CD4-positive, alpha-beta T cell treated with Interleukin-1 beta for 1 hour (primary cell): ENCODE results near the gene CLIP4.
"Not testable (repeated sequence)": the region's sequence is repeated elsewhere in the genome, so short reads cannot be mapped to it uniquely, and the experiment has no call there.

Source experiments
- DNase-seq, 2 donors: peaks; one replicate each; pipeline ENCODE4 v3.0.0-alpha.2; 2020 to 2022

The CLIP4 gene

DNA sequence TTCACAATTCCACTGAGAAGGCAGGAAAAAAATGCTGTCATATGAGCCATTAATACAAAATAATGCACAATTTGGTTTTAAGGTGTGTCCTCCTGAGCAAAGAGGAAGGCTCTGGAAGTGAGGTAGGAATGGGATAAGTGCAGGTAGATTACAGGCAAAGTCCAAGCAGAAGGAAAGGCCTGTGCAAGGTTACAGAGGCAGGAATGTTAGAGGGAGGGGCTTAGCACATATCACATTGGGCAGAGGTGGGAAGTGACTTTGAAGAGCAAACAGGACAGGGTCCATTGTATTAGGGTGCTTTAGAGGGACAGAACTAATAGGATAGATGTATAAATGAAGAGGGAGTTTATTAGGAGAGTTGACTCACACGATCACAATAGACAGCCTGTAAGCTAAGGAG, 14.7 kb upstream of the CLIP4 start:
- DNase-seq: no peak

DNA sequence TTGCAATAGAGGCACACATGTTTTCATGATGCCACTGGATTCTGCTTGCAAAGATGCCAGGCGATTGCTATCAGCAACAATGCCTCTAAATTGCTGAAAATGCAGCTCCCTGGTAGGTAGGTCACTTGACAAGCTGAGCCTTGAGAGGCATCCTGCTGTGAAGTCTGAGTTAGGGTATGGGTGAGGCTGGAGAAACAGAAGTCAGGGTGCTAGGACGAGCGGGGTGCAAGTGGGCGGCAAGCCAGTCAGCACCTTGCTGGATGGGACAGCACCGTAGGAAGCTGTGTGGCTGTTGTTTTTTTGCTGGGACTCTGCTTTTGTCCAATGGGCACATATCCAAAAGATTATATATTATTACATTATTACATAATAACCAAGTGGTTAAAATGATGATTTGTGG, 10.5 kb upstream of the CLIP4 start:
- DNase-seq: no peak

- no peak for DNase-seq
These were observed 9.8 kb upstream of the CLIP4 start for GRCh38 chr2:29105375-29105774.

GRCh38 chr2:29106256-29106655, 9.0 kb upstream of the CLIP4 start:
- no peak for DNase-seq

- no peak for DNase-seq
These were observed 8.2 kb upstream of the CLIP4 start for GRCh38 chr2:29106980-29107388.

DNA sequence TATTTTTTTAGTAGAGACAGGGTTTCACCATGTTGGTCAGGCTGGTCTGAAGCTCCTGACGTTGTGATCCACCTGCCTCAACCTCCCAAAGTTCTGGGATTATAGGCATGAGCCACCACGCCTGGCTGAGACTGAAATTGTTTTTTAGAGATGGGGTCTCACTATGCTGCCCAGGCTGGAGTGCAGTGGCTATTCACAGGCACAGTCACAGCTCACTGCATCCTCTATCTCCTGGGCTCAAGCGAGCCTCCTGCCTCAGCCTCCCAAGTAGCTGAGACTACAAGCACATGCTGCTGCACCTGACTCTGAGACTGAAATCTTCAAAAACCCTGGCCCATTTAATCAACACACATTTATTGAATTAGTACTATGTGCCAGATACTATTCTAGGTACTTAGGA, 7.7 kb upstream of the CLIP4 start:
- not testable (repeated sequence) for DNase-seq

DNA sequence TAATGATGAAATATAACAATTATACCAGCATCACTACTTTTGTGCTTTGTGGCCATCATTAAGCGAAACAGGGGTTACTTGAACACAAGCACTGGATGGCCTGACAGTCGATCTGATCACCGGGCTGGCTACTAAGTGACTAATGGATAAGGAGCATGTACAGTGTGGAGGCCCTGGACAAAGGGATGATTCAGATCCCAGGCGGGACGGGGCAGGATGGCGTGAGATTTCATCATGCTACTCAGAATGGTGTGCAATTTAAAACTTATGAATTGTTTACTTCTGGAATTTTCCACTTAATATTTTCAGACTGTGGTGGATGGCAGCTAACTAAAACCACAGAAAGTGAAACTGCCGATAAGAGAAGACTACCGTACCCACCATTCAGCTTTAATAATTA, 7.0 kb upstream of the CLIP4 start:
- DNase-seq: no peak

- no peak for DNase-seq
These were observed 6.0 kb upstream of the CLIP4 start for GRCh38 chr2:29109246-29109645.

DNA sequence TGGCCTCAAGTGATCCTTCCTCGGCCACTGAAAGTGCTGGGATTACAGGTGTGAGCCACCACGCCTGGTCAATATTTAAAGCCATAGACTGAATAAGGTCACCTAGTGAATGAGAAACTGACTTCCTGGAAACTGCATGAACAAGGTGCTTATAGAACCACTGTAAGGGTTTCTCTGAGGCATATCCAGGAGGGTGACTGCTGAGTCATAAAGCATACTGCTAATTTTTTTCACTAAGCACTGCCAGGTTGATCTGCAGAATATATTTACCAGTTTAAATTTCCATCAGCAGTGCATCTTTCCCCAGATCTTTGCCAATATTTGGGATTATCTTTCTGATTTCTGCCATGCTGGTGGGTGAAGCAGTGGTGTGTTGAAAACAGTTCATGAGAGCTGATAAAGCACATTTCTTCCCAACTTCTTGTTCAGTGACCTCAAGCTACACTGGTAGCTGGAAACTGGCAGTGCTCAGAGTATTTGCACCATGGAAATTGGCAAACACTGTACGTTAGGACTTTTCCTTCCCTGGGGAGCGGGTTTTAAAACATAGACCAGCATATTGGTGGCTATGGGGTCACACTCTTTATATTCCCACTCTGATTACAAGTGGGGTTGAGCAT, 4.2 kb upstream of the CLIP4 start:
- DNase-seq: no peak

- DNase-seq: no peak
These were observed 2.8 kb upstream of the CLIP4 start for GRCh38 chr2:29112379-29112778.

- no peak for DNase-seq
These were observed 2.1 kb upstream of the CLIP4 start for GRCh38 chr2:29113027-29113686.

DNA sequence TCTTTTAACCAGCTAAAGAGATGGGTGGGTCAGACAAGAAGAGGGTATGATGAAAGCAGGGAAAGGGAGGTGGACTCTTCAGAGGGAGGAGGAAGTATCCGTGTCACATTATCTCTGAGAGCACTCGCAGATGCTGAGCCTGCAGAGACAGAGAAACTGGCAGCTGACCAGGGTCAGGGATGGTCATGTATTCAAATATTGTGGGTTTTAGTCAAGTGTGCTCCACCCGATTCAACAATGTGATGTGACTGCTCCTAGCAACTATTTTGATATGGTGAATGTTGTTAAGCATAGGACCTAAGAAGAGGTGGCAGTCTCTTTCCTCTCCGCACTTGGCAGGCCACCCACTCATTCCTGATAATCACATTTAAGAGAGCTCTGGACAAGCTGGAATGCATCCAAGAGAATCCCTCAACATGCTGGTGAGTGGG, 1.3 kb upstream of the CLIP4 start:
- peak in 1 of 2 donors; percentile 76 for DNase-seq

DNA sequence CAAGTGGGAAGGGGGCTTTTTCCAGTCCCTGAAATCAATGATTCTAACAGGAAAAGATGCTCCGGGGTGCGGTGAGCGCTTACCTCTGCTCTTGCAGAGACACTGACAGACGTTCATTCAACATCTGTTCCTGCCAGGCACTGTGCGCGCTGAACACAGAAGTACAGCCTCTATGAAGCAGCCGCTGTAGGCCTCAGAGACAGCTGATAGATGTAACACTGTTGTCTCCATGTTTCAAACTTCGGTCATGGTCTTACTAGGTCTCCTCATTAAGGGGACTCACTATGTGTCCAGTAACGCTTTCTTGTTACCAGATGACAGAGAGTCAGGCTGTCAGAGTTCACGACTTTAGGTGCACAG, 649 bp upstream of the CLIP4 start:
- no peak for DNase-seq

GRCh38 chr2:29115797-29116781, 874 bp downstream of the CLIP4 start:
- peak; percentile 73 to 81 for DNase-seq

- DNase-seq: no peak
These were observed 2.6 kb downstream of the CLIP4 start for GRCh38 chr2:29117636-29118303.

GRCh38 chr2:29119211-29119610, 4.0 kb downstream of the CLIP4 start:
- DNase-seq: peak in 1 of 2 donors; percentile 18

GRCh38 chr2:29120846-29121245, 5.6 kb downstream of the CLIP4 start:
- DNase-seq: no peak

DNA sequence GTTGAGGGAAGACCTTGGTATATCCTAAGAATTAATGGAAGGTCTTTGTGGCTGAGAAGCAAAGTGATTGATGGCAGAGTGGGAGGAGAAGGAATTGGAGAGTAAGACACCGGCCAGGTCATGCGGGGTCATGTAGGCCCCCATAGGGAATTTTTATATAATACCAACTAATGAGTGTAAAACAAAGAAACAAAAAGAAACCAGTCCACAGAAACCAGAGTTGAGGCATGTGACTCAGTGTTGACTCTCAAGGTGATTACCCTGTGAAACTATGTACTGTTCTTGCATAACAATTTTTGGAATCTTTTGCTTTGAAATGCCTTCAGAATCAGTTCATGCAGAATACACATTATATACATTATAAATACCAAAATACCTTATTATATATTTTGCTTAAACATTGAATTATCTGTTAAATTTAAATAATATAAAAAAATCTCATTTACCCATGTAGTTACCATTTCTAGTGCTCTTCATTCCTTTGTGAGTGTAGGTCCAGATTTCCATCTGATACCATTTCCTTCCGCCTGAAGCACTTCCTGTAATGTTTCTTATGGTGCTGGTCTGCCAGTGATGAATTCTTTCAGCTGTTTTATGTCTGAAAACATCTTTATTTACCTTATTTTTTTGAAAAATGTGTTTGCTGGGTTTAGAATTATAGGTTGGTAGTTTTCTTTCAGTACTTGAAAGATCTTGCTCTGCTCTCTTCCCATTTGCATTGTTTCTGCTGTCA, 8.6 kb downstream of the CLIP4 start:
- no peak for DNase-seq

GRCh38 chr2:29124504-29124903, 9.3 kb downstream of the CLIP4 start:
- DNase-seq: no peak

DNA sequence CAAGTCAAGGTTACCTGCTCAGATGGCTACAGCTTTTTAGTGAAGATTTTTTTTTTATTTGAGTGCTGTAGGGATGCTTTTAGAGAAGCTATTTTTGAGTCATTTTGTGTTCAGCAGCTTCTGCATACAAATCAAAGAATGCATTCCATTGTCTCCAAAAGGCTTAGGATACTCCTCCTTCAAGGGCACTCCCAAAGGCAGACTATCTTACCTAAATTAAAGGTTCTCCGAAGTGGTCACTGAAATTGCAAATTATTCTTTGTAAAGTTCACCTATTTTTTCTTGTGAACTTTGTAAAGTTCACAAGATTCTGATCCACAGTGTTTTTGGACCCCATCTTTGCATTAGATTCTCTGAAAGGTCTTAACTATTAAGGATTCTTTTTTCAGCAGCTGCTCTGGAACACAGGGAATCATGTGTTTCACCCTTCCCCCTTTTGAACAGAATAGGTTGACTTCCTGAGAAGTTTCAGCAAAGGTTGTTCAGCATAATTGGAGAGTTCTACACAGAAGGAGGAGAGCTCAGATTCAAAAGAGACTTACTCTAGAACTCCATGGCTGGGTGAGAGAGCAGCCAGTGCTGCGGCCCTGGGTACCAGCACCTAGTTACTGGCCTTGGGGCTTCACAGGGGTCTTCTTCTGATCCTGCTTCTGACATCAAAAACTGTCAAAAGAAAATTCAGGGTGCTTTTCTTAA, 14.5 kb downstream of the CLIP4 start:
- DNase-seq: no peak

GRCh38 chr2:29130295-29130694, 15.1 kb downstream of the CLIP4 start:
- no peak for DNase-seq

DNA sequence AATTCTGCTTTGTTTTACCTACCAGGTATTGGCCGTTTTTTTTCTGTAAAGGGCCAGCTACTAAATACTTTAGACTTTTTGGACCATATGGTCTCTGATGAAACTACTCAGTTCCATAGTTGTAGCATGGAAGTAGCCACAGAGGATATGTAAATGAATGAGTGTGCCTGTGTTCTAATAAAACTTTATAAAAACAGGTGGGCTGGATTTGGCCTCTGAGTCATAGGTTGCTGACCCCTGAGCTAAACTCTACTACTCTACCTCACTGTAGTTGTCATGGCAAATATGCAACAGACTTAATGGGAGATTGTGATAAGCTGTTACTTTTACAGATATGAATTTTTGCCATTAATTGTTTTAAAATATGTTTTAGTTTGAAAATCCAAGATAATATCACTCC, 19.7 kb downstream of the CLIP4 start:
- no peak for DNase-seq
